H9 (cell line): ENCODE measurements around the gene MAML3. TPM values are rescaled to one million over a fixed set of nuclear protein-coding genes. Genes with fewer than 3 reads are reported as not detected.

Experiments used
- DNase-seq: peaks from one replicate; pipeline ENCODE4 v3.0.0-alpha.2; 2017
- H2AFZ ChIP-seq: one replicate; pipeline ENCODE4 v1.6.1; 2013; ENCODE audit warnings: mild to moderate bottlenecking, low read length, control low read depth, moderate library complexity
- H2AK5ac ChIP-seq: 2 replicates; pipeline ENCODE4 v1.6.1; 2013; ENCODE audit warnings: low read length, control low read depth, mixed read lengths; ENCODE audit not compliant: insufficient read length
- H2BK120ac ChIP-seq: one replicate; pipeline ENCODE4 v1.6.1; 2013; ENCODE audit warnings: low read depth, mild to moderate bottlenecking, low read length, control low read depth, inconsistent platforms; ENCODE audit not compliant: poor library complexity, severe bottlenecking
- H2BK12ac ChIP-seq: 2 replicates; pipeline ENCODE4 v1.6.1; 2013; ENCODE audit warnings: low read length, control low read depth, mixed read lengths, low read depth; ENCODE audit not compliant: insufficient read length
- H2BK15ac ChIP-seq: 2 replicates; pipeline ENCODE4 v1.6.1; 2013; ENCODE audit warnings: low read depth, low read length, control low read depth
- H2BK20ac ChIP-seq: one replicate; pipeline ENCODE4 v1.6.1; 2013; ENCODE audit warnings: low read depth, mild to moderate bottlenecking, low read length, control low read depth, inconsistent platforms; ENCODE audit not compliant: poor library complexity, severe bottlenecking
- H2BK5ac ChIP-seq: 2 replicates; pipeline ENCODE4 v1.6.1; 2013; ENCODE audit warnings: low read length, control low read depth, mixed read lengths; ENCODE audit not compliant: insufficient read length
- H3K14ac ChIP-seq: 2 replicates; pipeline ENCODE4 v1.6.1; 2013; ENCODE audit warnings: low read length, control low read depth; ENCODE audit not compliant: insufficient read depth
- H3K18ac ChIP-seq: 2 replicates; pipeline ENCODE4 v1.6.1; 2013; ENCODE audit warnings: low read depth, mild to moderate bottlenecking, mixed read lengths, low read length, control low read depth; ENCODE audit not compliant: insufficient read length
- H3K23ac ChIP-seq: 2 replicates; pipeline ENCODE4 v1.6.1; 2013; ENCODE audit warnings: low read length, control low read depth, mixed read lengths, low read depth; ENCODE audit not compliant: insufficient read length
- H3K23me2 ChIP-seq: 2 replicates; pipeline ENCODE4 v1.6.1; 2013; ENCODE audit warnings: low read depth, mild to moderate bottlenecking, mixed read lengths, low read length, control low read depth; ENCODE audit not compliant: insufficient read length, poor library complexity, severe bottlenecking
- H3K27ac ChIP-seq: 2 replicates; pipeline ENCODE4 v1.5.1; 2013; ENCODE audit warnings: low read length, control low read depth, mixed read lengths, low read depth; ENCODE audit not compliant: insufficient read length
- H3K27me3 ChIP-seq: 2 replicates; pipeline ENCODE4 v1.6.1; 2013; ENCODE audit warnings: low read length, control low read depth, inconsistent platforms; ENCODE audit not compliant: insufficient read depth
- H3K4ac ChIP-seq: 2 replicates; pipeline ENCODE4 v1.6.1; 2013; ENCODE audit warnings: low read depth, mild to moderate bottlenecking, control low read depth, inconsistent platforms, low read length, moderate library complexity
- H3K4me1 ChIP-seq: 2 replicates; pipeline ENCODE4 v1.6.1; 2013; ENCODE audit warnings: low read length, control low read depth, inconsistent platforms; ENCODE audit not compliant: insufficient read depth
- H3K4me2 ChIP-seq: 2 replicates; pipeline ENCODE4 v1.6.1; 2013; ENCODE audit warnings: low read length, control low read depth, mixed read lengths; ENCODE audit not compliant: insufficient read length, insufficient read depth
- H3K56ac ChIP-seq: 2 replicates; pipeline ENCODE4 v1.6.1; 2013; ENCODE audit warnings: low read depth, mild to moderate bottlenecking, mixed read lengths, low read length, control low read depth; ENCODE audit not compliant: insufficient read length
- H3K79me1 ChIP-seq: 2 replicates; pipeline ENCODE4 v1.6.1; 2013; ENCODE audit warnings: low read depth, mild to moderate bottlenecking, moderate library complexity, low read length, control low read depth, inconsistent platforms; ENCODE audit not compliant: insufficient read depth, poor library complexity, severe bottlenecking
- H3K79me2 ChIP-seq: 2 replicates; pipeline ENCODE4 v1.6.1; 2013; ENCODE audit warnings: low read length, control low read depth, inconsistent platforms; ENCODE audit not compliant: insufficient read depth
- H3K9ac ChIP-seq: 2 replicates; pipeline ENCODE4 v1.6.1; 2013; ENCODE audit warnings: low read length, control low read depth, mixed read lengths; ENCODE audit not compliant: insufficient read length; ENCODE audit errors: extremely low read depth
- H3K9me3 ChIP-seq: one replicate; pipeline ENCODE4 v1.6.1; 2013; ENCODE audit warnings: low read depth, low read length, inconsistent platforms; ENCODE audit not compliant: control insufficient read depth
- H3T11ph ChIP-seq: one replicate; pipeline ENCODE4 v1.6.1; 2013; ENCODE audit warnings: mild to moderate bottlenecking, low read length, control low read depth, inconsistent platforms
- H4K20me1 ChIP-seq: one replicate; pipeline ENCODE4 v1.6.1; 2013; ENCODE audit not compliant: control insufficient read depth, insufficient read length, insufficient read depth
- H4K5ac ChIP-seq: 2 replicates; pipeline ENCODE4 v1.6.1; 2013; ENCODE audit warnings: low read depth, mild to moderate bottlenecking, mixed read lengths, low read length, control low read depth; ENCODE audit not compliant: insufficient read length
- H4K8ac ChIP-seq: replicated peaks from 2 replicates; pipeline ENCODE4 v1.6.1; 2013; ENCODE audit warnings: low read length, control low read depth, mixed read lengths, low read depth; ENCODE audit not compliant: insufficient read length
- H4K91ac ChIP-seq: 2 replicates; pipeline ENCODE4 v1.6.1; 2013; ENCODE audit warnings: low read depth, mild to moderate bottlenecking, moderate library complexity, mixed read lengths, low read length, control low read depth; ENCODE audit not compliant: insufficient read length
- H3K27ac Mint-ChIP-seq, 3 experiments: 2 replicates in 2 of 3; 3 replicates in 1 of 3; pipeline ENCODE4 v1.8.0; 2020 to 2021; ENCODE audit warnings: mixed read lengths in 3 of 3, mild to moderate bottlenecking in 1 of 3, moderate library complexity in 1 of 3
- H3K27me3 Mint-ChIP-seq: 2 replicates; pipeline ENCODE4 v1.8.0; 2021; ENCODE audit warnings: low read depth, mild to moderate bottlenecking, moderate library complexity, mixed read lengths
- H3K36me3 Mint-ChIP-seq, 3 experiments: 2 replicates in 2 of 3; 3 replicates in 1 of 3; pipeline ENCODE4 v1.8.0; 2020 to 2021; ENCODE audit warnings: low read depth in 3 of 3, mixed read lengths in 3 of 3; ENCODE audit not compliant: insufficient read depth in 1 of 3
- H3K4me1 Mint-ChIP-seq, 2 experiments: 2 replicates each; pipeline ENCODE4 v1.8.0; 2020; ENCODE audit warnings: mixed read lengths in 2 of 2
- H3K4me3 Mint-ChIP-seq, 2 experiments: 2 replicates in 1 of 2; 3 replicates in 1 of 2; pipeline ENCODE4 v1.8.0; 2020 to 2021; ENCODE audit warnings: mild to moderate bottlenecking in 2 of 2, mixed read lengths in 2 of 2, moderate library complexity in 1 of 2
- H3K9me3 Mint-ChIP-seq, 2 experiments: 2 replicates in 1 of 2; 3 replicates in 1 of 2; pipeline ENCODE4 v1.8.0; 2020; ENCODE audit warnings: mild to moderate bottlenecking in 2 of 2, mixed read lengths in 2 of 2, moderate library complexity in 1 of 2
- CTCF ChIP-seq: fragments of 200-600 bp; sonication (generic); conservative IDR thresholded peaks from 3 replicates; pipeline ENCODE4 v1.8.0; 2021; ENCODE audit warnings: antibody characterized with exemption, mild to moderate bottlenecking
- WGBS: extraction: QIAGEN DNeasy Blood & Tissue Kit; methylation state at CpG from one replicate; pipeline ENCODE4 v1.1.7; 2013; ENCODE audit warnings: missing lambda C conversion rate, low lambda C conversion rate, mixed read lengths; ENCODE audit not compliant: insufficient read length; ENCODE audit errors: extremely low coverage; 5-methylcytosine and 5-hydroxymethylcytosine counted together
- total RNA-seq: library from RNA; stranded (reverse); gene quantifications from 2 replicates; pipeline ENCODE4 v1.2.1, GENCODE V29; 2021

Gene MAML3
- total RNA-seq, 1 experiment from 2014 or later, result 3.9 TPM

DNA sequence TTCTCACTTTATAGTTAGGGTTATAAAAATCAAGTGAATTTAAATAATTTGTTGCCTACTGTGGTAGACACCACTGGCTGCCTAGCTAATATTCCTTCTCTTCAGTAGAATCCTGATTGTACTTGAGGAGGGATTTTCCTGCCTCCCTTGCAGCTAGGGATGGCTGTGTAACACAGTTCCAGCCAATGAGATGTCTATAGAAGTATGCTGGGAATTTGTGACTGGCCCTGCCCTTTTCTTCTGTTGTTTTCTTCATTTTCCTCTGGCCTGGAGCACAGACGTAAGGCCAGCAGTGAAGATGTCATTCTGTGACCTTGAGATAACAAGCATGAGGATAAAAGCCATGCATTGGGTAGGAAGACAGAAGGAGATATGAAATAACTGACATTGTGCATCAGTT is 343.3 kb downstream of the MAML3 start:
- peaks cover 4% of the 10 kb centered on the region for H3K9me3 ChIP-seq
- H2BK20ac ChIP-seq, result no peak overlapping the region
- H3K4me3 Mint-ChIP-seq, result no peak overlapping the region
- no peaks in the 10 kb centered on the region for H3K79me1 ChIP-seq
- H2AK5ac ChIP-seq, result no peak overlapping the region
- H3K79me2 ChIP-seq, result no peaks in the 10 kb centered on the region
- no peak overlapping the region for H3K27ac Mint-ChIP-seq
- no peak overlapping the region for H3K4me2 ChIP-seq
- peaks cover 4 to 14% (median 8%) of the 10 kb centered on the region in 3 experiments; a peak in 6 of 7 replicates for H3K36me3 Mint-ChIP-seq
- H3K18ac ChIP-seq, result no peak overlapping the region
- no peak overlapping the region for H2BK12ac ChIP-seq
- H2BK15ac ChIP-seq, result no peak overlapping the region
- H4K20me1 ChIP-seq, result no peaks in the 10 kb centered on the region
- no peak for TF ChIP-seq CTCF
- DNase-seq, result no peak
- no peaks in the 10 kb centered on the region for H3K23me2 ChIP-seq
- peaks cover 7% of the 10 kb centered on the region for H3K4me1 ChIP-seq
- no peak overlapping the region for H4K8ac ChIP-seq
- H3T11ph ChIP-seq, result no peak overlapping the region
- H3K9ac ChIP-seq, result no peak overlapping the region
- H3K4me1 Mint-ChIP-seq, result peaks cover 36 to 37% of the 10 kb centered on the region in 2 experiments
- H3K27ac ChIP-seq, result no peak overlapping the region
- H2BK120ac ChIP-seq, result no peak overlapping the region
- H3K23ac ChIP-seq, result no peak overlapping the region
- peaks cover 8 to 11% of the 10 kb centered on the region in 2 experiments; a peak in 4 of 5 replicates for H3K9me3 Mint-ChIP-seq
- H2BK5ac ChIP-seq, result no peak overlapping the region
- no peak overlapping the region for H3K14ac ChIP-seq
- no peak overlapping the region for H4K91ac ChIP-seq
- no peak overlapping the region for H4K5ac ChIP-seq
- no peaks in the 10 kb centered on the region for H3K27me3 Mint-ChIP-seq
- H3K56ac ChIP-seq, result no peak overlapping the region
- no peak overlapping the region for H3K4ac ChIP-seq
- H3K27me3 ChIP-seq, result no peaks in the 10 kb centered on the region
- WGBS, result no CpG with 5 or more reads among the region's 1 CpG
- H2AFZ ChIP-seq, result no peak overlapping the region
